Measurements from ENCODE around the gene IQGAP1. TPM values are rescaled to one million over a fixed set of nuclear protein-coding genes. Genes with fewer than 3 reads are reported as not detected.

Gene IQGAP1
- total and polyA plus RNA-seq, 2 of the 13 experiments (the other 11 are each of a cell fraction or from before 2014, with no cell fraction given), result 29.5 to 37.9 TPM

DNA sequence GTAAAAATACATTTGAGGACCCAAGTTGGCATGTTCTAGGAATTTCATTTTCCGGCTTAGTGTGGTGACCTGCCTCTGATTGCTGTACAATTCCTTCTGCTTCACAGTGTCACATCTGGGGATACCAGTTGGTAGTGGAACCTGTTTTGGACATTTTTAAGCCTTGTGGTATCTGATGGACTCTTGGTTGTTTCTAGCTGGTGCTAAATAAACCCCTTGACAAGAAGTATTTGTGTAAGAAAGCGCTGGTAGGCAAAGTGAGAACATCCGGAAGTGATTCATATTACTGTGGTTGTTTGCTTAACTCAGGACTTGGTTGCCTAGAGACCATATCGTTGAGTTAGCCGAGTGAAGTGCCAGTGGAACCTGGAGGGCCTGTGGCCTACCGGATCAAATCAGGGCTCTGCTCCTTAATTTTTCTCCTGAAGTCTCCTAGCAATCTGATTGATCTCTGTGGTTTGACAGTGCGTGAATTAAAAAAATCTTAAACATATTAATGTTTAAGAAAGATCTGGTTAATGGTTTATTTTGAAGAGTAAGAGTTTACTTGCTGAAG, 12.8 kb downstream of the IQGAP1 start (continued):
- TF ChIP-seq IRF9 (CRISPR knock-in tag; IDR thresholded peaks at IDR 0.05; ENCODE audit: borderline replicate concordance), result no peak
- no peak for TF ChIP-seq TRIM24 (CRISPR knock-in tag; IDR thresholded peaks at IDR 0.05)
- TF ChIP-seq GPN1 (CRISPR knock-in tag; IDR thresholded peaks at IDR 0.05; ENCODE audit: borderline replicate concordance), result no peak
- TF ChIP-seq FOSL2 (CRISPR knock-in tag; IDR thresholded peaks at IDR 0.05), result peak; percentile 93
- no peak for TF ChIP-seq ZNF562 (CRISPR knock-in tag; IDR thresholded peaks at IDR 0.05; ENCODE audit: borderline replicate concordance)
- TF ChIP-seq CHD2 (IDR thresholded peaks at IDR 0.05; ENCODE audit: low read depth, low read length), result no peak
- TF ChIP-seq ZNF879 (CRISPR knock-in tag; IDR thresholded peaks at IDR 0.05), result no peak
- TF ChIP-seq, protein P1, sequence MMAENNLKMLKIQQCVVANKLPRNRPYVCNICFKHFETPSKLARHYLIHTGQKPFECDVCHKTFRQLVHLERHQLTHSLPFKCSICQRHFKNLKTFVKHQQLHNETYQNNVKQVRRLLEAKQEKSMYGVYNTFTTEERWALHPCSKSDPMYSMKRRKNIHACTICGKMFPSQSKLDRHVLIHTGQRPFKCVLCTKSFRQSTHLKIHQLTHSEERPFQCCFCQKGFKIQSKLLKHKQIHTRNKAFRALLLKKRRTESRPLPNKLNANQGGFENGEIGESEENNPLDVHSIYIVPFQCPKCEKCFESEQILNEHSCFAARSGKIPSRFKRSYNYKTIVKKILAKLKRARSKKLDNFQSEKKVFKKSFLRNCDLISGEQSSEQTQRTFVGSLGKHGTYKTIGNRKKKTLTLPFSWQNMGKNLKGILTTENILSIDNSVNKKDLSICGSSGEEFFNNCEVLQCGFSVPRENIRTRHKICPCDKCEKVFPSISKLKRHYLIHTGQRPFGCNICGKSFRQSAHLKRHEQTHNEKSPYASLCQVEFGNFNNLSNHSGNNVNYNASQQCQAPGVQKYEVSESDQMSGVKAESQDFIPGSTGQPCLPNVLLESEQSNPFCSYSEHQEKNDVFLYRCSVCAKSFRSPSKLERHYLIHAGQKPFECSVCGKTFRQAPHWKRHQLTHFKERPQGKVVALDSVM (CRISPR knock-in tag; IDR thresholded peaks at IDR 0.05), result no peak
- TF ChIP-seq, protein P2, sequence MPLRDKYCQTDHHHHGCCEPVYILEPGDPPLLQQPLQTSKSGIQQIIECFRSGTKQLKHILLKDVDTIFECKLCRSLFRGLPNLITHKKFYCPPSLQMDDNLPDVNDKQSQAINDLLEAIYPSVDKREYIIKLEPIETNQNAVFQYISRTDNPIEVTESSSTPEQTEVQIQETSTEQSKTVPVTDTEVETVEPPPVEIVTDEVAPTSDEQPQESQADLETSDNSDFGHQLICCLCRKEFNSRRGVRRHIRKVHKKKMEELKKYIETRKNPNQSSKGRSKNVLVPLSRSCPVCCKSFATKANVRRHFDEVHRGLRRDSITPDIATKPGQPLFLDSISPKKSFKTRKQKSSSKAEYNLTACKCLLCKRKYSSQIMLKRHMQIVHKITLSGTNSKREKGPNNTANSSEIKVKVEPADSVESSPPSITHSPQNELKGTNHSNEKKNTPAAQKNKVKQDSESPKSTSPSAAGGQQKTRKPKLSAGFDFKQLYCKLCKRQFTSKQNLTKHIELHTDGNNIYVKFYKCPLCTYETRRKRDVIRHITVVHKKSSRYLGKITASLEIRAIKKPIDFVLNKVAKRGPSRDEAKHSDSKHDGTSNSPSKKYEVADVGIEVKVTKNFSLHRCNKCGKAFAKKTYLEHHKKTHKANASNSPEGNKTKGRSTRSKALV (CRISPR knock-in tag; IDR thresholded peaks at IDR 0.05), result no peak
- TF ChIP-seq, protein P3, sequence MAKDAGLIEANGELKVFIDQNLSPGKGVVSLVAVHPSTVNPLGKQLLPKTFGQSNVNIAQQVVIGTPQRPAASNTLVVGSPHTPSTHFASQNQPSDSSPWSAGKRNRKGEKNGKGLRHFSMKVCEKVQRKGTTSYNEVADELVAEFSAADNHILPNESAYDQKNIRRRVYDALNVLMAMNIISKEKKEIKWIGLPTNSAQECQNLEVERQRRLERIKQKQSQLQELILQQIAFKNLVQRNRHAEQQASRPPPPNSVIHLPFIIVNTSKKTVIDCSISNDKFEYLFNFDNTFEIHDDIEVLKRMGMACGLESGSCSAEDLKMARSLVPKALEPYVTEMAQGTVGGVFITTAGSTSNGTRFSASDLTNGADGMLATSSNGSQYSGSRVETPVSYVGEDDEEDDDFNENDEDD (CRISPR knock-in tag; IDR thresholded peaks at IDR 0.05; ENCODE audit: borderline replicate concordance), result no peak
- TF ChIP-seq GMEB1 (CRISPR knock-in tag; IDR thresholded peaks at IDR 0.05; ENCODE audit: borderline replicate concordance), result no peak
- no peak for TF ChIP-seq ZNF143 (CRISPR knock-in tag; IDR thresholded peaks at IDR 0.05)
- no peak for TF ChIP-seq ZNF710 (CRISPR knock-in tag; IDR thresholded peaks at IDR 0.05; ENCODE audit: borderline replicate concordance)
- TF ChIP-seq ZNF7 (CRISPR knock-in tag; IDR thresholded peaks at IDR 0.05), result 0 out of 2 replicates have a peak, but pooled peaks have one; percentile 12
- 0 out of 2 replicates have a peak, but pooled peaks have one; percentile 26 for TF ChIP-seq HNF1B (CRISPR knock-in tag; IDR thresholded peaks at IDR 0.05)
- TF ChIP-seq ZFY (CRISPR knock-in tag; IDR thresholded peaks at IDR 0.05), result peak; percentile 62
- TF ChIP-seq GABPA (IDR thresholded peaks at IDR 0.05; ENCODE audit: low read depth, low read length), result no peak
- TF ChIP-seq GABPA (CRISPR knock-in tag; IDR thresholded peaks at IDR 0.05; ENCODE audit: low read depth), result peak; percentile 68

All from HepG2 (cell line).